ENCODE data around the gene RPN2. TPM values are rescaled to one million over a fixed set of nuclear protein-coding genes. Genes with fewer than 3 reads are reported as not detected.

Gene RPN2
- total RNA-seq, 6 experiments from 2014 or later: 91.7 to 188 (median 148) TPM

DNA sequence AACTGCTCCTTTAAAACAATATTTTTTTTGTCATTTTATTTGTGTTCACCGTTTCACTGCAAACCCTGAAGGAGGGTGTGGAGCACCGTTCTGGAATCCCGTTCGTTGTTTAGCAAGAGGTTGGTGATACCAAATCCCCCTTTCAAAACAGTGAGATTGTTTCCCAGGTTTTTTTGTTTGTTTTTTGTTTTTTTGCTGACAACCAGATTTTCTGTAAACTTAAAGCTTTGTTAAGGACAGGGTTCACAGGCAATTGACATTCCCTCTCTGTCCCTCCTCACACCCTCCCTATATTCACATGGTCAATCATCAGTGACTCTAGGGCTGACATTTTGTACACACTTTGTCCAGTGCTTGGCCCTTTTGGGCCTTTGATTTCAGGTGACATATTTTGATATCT, 21.2 kb downstream of the RPN2 start:
- Histone ChIP-seq H3K27me3 (no peaks in the 10 kb centered on the region), H3K27ac (no peak overlapping the region), H3K4me1 (peaks cover 0 to 15% (median 0%) of the 10 kb centered on the region in 4 donors), H3K36me3 (peaks cover 0 to 58% (median 22%) of the 10 kb centered on the region in 4 donors), H3K4me3 (no peak overlapping the region), H3K9me3 (no peaks in the 10 kb centered on the region)
- TF ChIP-seq, protein P1, sequence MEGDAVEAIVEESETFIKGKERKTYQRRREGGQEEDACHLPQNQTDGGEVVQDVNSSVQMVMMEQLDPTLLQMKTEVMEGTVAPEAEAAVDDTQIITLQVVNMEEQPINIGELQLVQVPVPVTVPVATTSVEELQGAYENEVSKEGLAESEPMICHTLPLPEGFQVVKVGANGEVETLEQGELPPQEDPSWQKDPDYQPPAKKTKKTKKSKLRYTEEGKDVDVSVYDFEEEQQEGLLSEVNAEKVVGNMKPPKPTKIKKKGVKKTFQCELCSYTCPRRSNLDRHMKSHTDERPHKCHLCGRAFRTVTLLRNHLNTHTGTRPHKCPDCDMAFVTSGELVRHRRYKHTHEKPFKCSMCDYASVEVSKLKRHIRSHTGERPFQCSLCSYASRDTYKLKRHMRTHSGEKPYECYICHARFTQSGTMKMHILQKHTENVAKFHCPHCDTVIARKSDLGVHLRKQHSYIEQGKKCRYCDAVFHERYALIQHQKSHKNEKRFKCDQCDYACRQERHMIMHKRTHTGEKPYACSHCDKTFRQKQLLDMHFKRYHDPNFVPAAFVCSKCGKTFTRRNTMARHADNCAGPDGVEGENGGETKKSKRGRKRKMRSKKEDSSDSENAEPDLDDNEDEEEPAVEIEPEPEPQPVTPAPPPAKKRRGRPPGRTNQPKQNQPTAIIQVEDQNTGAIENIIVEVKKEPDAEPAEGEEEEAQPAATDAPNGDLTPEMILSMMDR (IDR thresholded peaks at IDR 0.05): no peak
- TF ChIP-seq POLR2A (IDR thresholded peaks at IDR 0.05): no peak
- no peak for DNase-seq
- ATAC-seq: no peak
- WGBS (ENCODE audit: insufficient coverage, low coverage, low lambda C conversion rate, missing lambda C conversion rate): 33% methylated on average over 4 of the region's 4 CpGs
- intact Hi-C loops (cut with DNase I): no loop called here

DNA sequence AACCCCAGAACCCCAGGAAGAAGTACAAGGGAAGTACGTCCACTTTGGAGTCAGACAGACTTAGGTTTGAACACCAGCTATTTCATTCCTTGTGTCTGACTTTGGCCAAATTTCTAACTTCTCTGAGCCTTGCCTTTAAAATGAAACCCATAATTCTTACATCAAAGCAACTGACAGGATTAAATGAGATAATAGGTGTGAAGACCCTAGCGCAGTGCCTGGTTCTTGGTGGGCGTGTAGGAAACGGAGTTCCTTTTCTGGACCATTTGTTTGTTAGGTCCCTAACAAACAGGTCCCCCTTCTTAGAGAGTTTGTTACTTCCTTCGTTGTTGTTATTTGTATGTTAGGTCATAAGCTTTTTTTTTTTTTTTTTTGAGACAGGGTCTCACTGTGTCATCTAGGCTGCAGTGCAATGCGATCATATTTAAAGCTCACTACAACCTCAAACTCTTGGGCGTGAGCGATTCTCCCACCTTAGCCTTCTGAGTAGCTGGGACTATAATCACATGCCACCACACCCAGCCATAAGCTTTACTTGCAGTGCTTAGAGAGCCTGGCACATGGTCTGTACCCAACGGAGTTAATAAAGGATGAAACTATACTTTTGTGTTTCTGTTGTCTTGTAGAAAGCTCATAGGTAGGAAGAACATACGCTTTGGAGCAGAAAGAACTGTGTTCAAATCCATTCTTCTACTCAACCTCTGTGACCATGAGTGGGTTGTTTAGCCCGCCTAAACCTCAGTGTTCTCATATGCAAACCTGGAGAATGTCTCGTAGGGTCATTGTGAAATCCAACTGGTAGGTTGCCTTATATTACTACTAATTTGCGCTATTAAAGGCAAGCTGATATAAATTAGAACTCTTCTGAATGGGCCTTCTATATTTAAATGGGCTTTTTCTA, 22.0 kb downstream of the RPN2 start:
- intact Hi-C loops (cut with DNase I): no loop called here
- H3K4me1 ChIP-seq: peaks cover 0 to 15% (median 0%) of the 10 kb centered on the region in 4 donors
- no peak for DNase-seq

DNA sequence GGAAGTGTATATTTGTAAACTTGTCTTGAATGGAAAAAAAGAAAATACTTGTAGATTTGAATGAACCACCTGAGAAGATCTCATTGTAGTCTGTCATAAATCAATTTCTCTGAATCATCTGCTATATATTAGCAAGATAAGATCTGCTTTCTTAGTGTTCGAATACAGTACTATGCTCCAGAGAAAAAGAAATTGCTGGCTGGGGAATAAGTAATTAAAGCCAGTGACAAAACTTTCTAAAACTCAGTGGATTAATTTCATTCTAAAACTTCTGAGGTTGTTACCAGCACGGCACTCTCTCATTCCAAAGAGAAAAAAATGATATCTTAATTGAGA, 22.7 kb downstream of the RPN2 start:
- no peak overlapping the region for H3K27ac ChIP-seq
- DNase-seq (no peak), ATAC-seq (no peak)
- TF ChIP-seq POLR2A (IDR thresholded peaks at IDR 0.05): no peak
- TF ChIP-seq, protein P1 (IDR thresholded peaks at IDR 0.05): no peak
- intact Hi-C loops (cut with DNase I): no loop called here
- H3K36me3 ChIP-seq: peaks cover 0 to 72% (median 28%) of the 10 kb centered on the region in 4 donors
- H3K4me1 ChIP-seq: peaks cover 0 to 15% (median 0%) of the 10 kb centered on the region in 4 donors
- 89% methylated on average over 2 of the region's 2 CpGs for WGBS (ENCODE audit: insufficient coverage, low coverage, low lambda C conversion rate, missing lambda C conversion rate)
- H3K4me3 ChIP-seq: no peak overlapping the region
- H3K9me3 ChIP-seq: no peaks in the 10 kb centered on the region
- H3K27me3 ChIP-seq: no peaks in the 10 kb centered on the region

More for the DNA sequence above, 22.0 kb downstream of the RPN2 start:
- WGBS (ENCODE audit: insufficient coverage, low coverage, low lambda C conversion rate, missing lambda C conversion rate): 85% methylated on average over 10 of the region's 13 CpGs
- Histone ChIP-seq H3K9me3 (no peaks in the 10 kb centered on the region), H3K4me3 (no peak overlapping the region), H3K36me3 (peaks cover 0 to 66% (median 26%) of the 10 kb centered on the region in 4 donors), H3K27ac (no peak overlapping the region), H3K27me3 (no peaks in the 10 kb centered on the region)
- ATAC-seq: no peak
- TF ChIP-seq, protein P1 (IDR thresholded peaks at IDR 0.05): no peak
- TF ChIP-seq POLR2A (IDR thresholded peaks at IDR 0.05): no peak

DNA sequence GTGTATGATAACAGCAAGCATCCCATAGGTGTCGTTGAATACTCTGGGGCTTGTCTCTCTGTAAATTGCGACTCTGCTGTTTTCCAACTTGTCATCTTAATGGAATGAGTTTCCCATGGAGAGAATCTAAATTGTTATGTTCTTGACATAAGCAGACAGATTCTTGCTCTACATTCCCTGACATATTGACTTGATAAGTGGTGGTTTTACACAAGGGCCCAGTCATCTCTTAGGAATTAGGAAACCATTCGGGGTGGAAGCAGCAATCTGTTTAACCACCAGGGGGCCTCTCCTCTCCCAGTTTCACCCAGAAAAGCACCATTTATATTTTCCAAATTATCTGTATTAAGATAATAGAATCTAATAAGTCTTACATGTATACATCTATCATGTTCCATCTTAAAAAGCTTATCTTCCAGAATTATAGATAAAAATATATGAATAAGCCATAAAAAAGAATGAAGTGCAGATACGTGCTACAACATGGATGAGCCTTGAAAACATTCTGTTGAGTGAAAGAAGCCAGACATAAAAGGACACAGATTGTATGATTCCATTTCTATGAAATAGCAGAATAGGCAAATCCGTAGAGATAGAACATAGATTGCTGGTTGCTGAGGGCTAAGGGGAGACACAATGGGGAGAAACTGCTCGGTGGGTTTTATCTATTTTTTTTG, 23.3 kb downstream of the RPN2 start:
- Histone ChIP-seq H3K27ac (no peak overlapping the region), H3K4me3 (no peak overlapping the region), H3K4me1 (peaks cover 0 to 15% (median 0%) of the 10 kb centered on the region in 4 donors), H3K27me3 (no peaks in the 10 kb centered on the region), H3K36me3 (peaks cover 0 to 78% (median 31%) of the 10 kb centered on the region in 4 donors), H3K9me3 (no peaks in the 10 kb centered on the region)
- no peak for TF ChIP-seq POLR2A (IDR thresholded peaks at IDR 0.05)
- TF ChIP-seq, protein P1 (IDR thresholded peaks at IDR 0.05): peak; percentile 49 to 79 (median 78)
- intact Hi-C loops (cut with DNase I): no loop called here
- ATAC-seq (peak; percentile 69 to 82 (median 70)), DNase-seq (no peak)
- 73% methylated on average over 6 of the region's 6 CpGs for WGBS (ENCODE audit: insufficient coverage, low coverage, low lambda C conversion rate, missing lambda C conversion rate)

All from right lobe of liver (tissue), 6 donors.